ENCODE measurements around the gene KCNA5.

DNA sequence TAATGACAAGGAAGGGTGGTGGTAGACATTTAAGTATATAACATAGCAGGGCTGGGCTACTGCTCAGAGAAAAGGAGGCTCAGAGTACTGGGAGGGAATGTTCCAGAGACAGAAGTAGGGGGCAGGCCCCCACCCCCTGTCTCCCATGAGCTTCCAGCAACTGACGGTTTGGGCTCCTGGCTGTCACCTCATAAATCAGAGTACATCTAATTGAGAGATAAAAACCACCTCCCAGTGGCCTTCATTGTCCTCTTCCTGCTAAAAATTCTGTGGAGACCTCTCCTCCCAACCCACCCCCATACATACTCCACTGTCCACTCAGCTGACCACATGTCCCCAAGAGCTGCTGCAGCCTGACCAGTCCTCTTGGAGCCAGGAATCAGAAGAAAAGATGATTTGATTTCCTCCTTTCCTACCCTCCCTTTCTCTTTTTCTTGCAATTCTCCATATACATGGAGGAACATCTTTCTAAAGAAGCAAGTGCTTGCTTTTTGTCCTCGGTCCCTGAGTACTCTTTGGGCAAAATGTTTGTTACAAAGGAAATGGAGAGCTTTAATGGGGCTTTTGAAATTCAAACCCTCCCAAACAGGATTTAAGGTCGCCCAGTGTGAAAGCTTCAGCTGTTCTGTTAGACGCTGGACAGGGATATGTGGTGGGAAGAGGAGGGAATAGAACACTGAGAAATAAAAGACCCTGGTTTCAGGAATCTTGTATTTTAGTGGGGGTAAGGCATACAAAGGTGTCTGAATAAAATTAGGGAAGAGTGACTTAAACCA, 16.4 kb upstream of the KCNA5 start:
- TF ChIP-seq, protein P1, sequence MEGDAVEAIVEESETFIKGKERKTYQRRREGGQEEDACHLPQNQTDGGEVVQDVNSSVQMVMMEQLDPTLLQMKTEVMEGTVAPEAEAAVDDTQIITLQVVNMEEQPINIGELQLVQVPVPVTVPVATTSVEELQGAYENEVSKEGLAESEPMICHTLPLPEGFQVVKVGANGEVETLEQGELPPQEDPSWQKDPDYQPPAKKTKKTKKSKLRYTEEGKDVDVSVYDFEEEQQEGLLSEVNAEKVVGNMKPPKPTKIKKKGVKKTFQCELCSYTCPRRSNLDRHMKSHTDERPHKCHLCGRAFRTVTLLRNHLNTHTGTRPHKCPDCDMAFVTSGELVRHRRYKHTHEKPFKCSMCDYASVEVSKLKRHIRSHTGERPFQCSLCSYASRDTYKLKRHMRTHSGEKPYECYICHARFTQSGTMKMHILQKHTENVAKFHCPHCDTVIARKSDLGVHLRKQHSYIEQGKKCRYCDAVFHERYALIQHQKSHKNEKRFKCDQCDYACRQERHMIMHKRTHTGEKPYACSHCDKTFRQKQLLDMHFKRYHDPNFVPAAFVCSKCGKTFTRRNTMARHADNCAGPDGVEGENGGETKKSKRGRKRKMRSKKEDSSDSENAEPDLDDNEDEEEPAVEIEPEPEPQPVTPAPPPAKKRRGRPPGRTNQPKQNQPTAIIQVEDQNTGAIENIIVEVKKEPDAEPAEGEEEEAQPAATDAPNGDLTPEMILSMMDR (IDR thresholded peaks at IDR 0.05) = no peak
- TF ChIP-seq POLR2A (IDR thresholded peaks at IDR 0.05) = no peak
- no peak for TF ChIP-seq POLR2AphosphoS5 (IDR thresholded peaks at IDR 0.05)
